ENCODE results near the gene MTHFD2L. TPM values are rescaled to one million over a fixed set of nuclear protein-coding genes. Genes with fewer than 3 reads are reported as not detected.

Gene MTHFD2L
- total RNA-seq, 1 donor from 2014 or later = 14.6 TPM

DNA sequence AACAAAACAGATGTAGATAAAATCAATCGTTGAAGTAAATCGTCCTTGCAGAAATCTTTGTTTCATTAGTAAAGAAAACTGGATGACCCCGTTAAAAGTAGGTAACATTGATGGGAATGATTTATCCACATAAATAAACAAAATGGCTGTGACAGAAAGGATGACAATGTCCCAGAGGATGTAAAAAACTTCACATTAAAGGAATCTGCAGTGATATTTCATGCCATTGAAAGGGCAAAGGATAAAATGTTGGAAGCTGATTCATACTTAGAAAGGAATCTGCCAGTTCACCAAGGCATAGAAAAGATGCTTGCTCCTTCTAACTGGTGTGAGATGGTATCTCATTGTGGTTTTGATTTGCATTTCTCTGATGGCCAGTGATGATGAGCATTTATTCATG lies 126.1 kb downstream of the MTHFD2L start:
- H3K27ac Mint-ChIP-seq = no peak overlapping the region
- TF ChIP-seq, protein P1, sequence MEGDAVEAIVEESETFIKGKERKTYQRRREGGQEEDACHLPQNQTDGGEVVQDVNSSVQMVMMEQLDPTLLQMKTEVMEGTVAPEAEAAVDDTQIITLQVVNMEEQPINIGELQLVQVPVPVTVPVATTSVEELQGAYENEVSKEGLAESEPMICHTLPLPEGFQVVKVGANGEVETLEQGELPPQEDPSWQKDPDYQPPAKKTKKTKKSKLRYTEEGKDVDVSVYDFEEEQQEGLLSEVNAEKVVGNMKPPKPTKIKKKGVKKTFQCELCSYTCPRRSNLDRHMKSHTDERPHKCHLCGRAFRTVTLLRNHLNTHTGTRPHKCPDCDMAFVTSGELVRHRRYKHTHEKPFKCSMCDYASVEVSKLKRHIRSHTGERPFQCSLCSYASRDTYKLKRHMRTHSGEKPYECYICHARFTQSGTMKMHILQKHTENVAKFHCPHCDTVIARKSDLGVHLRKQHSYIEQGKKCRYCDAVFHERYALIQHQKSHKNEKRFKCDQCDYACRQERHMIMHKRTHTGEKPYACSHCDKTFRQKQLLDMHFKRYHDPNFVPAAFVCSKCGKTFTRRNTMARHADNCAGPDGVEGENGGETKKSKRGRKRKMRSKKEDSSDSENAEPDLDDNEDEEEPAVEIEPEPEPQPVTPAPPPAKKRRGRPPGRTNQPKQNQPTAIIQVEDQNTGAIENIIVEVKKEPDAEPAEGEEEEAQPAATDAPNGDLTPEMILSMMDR (conservative IDR thresholded peaks at IDR 0.05) = no peak
- no peaks in the 10 kb centered on the region for H3K36me3 Mint-ChIP-seq
- H3K4me1 Mint-ChIP-seq (ENCODE audit: unreplicated experiment) = no peaks in the 10 kb centered on the region
- DNase-seq (ENCODE audit: extremely low spot score, unreplicated experiment) = no peak
- no peaks in the 10 kb centered on the region for H3K27me3 Mint-ChIP-seq
- H3K9me3 Mint-ChIP-seq = no peaks in the 10 kb centered on the region
- no peak overlapping the region for H3K4me3 Mint-ChIP-seq

GRCh38 chr4:74287164-74287563 lies 129.2 kb downstream of the MTHFD2L start:
- no peak for DNase-seq (ENCODE audit: extremely low spot score, unreplicated experiment)
- H3K36me3 Mint-ChIP-seq = no peaks in the 10 kb centered on the region
- no peaks in the 10 kb centered on the region for H3K27me3 Mint-ChIP-seq
- H3K27ac Mint-ChIP-seq = no peak overlapping the region
- H3K4me1 Mint-ChIP-seq (ENCODE audit: unreplicated experiment) = no peaks in the 10 kb centered on the region
- no peaks in the 10 kb centered on the region for H3K9me3 Mint-ChIP-seq
- H3K4me3 Mint-ChIP-seq = no peak overlapping the region
- TF ChIP-seq, protein P1 (conservative IDR thresholded peaks at IDR 0.05) = no peak

DNA sequence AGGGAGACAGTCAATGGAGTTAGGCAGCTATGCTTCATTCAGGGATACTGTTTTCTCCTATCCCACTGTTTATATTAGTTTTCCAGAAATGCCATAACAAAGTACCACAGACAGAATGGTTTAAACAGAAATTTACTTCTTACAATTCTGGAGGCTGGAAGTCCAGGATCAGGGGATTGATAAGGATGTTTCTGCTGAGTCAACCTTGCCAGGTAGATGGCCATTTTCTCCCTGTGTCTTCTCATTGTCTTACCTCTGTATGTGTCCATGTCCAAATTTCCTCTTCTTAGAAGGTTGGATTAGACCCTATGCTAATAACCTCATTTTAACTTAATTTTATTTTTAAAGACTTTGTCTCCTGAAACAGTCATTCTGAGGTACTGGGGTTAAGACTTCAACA lies 129.9 kb downstream of the MTHFD2L start:
- Mint-ChIP-seq H3K36me3 (no peaks in the 10 kb centered on the region), H3K27me3 (no peaks in the 10 kb centered on the region)

GRCh38 chr4:74291471-74291870 lies 133.6 kb downstream of the MTHFD2L start:
- Mint-ChIP-seq H3K4me1 (ENCODE audit: unreplicated experiment) (no peaks in the 10 kb centered on the region), H3K4me3 (no peak overlapping the region), H3K27ac (no peak overlapping the region), H3K9me3 (no peaks in the 10 kb centered on the region), H3K36me3 (no peaks in the 10 kb centered on the region), H3K27me3 (no peaks in the 10 kb centered on the region)
- TF ChIP-seq, protein P1 (conservative IDR thresholded peaks at IDR 0.05) = no peak
- DNase-seq (ENCODE audit: extremely low spot score, unreplicated experiment) = no peak

More for the DNA sequence above, 129.9 kb downstream of the MTHFD2L start:
- H3K4me3 Mint-ChIP-seq = no peak overlapping the region
- no peaks in the 10 kb centered on the region for H3K9me3 Mint-ChIP-seq
- TF ChIP-seq, protein P1 (conservative IDR thresholded peaks at IDR 0.05) = no peak
- no peak overlapping the region for H3K27ac Mint-ChIP-seq
- DNase-seq (ENCODE audit: extremely low spot score, unreplicated experiment) = no peak
- no peaks in the 10 kb centered on the region for H3K4me1 Mint-ChIP-seq (ENCODE audit: unreplicated experiment)

GRCh38 chr4:74292111-74292870 lies 134.4 kb downstream of the MTHFD2L start:
- no peaks in the 10 kb centered on the region for H3K27me3 Mint-ChIP-seq
- DNase-seq (ENCODE audit: extremely low spot score, unreplicated experiment) = no peak
- no peaks in the 10 kb centered on the region for H3K4me1 Mint-ChIP-seq (ENCODE audit: unreplicated experiment)
- H3K4me3 Mint-ChIP-seq = no peak overlapping the region
- H3K36me3 Mint-ChIP-seq = no peaks in the 10 kb centered on the region
- no peaks in the 10 kb centered on the region for H3K9me3 Mint-ChIP-seq
- H3K27ac Mint-ChIP-seq = no peak overlapping the region
- TF ChIP-seq, protein P1 (conservative IDR thresholded peaks at IDR 0.05) = no peak

All from type B pancreatic cell (in vitro differentiated cells).